Activated T-helper 1 cell treated with Interleukin-2 at 50 U/mL for 16 hours (primary cell): ENCODE results near the gene TTI1.

ENCODE experiments used
- DNase-seq: peaks from one replicate; pipeline ENCODE4 v3.0.0-alpha.2; 2020; ENCODE audit warnings: low read depth

TTI1 gene

GRCh38 chr20:37936451-37936850 lies 96.8 kb downstream of the TTI1 start:
- DNase-seq = no peak

- no peak for DNase-seq
Measured at GRCh38 chr20:37936041-37936440, 97.2 kb downstream of the TTI1 start.

GRCh38 chr20:37935435-37935834 lies 97.8 kb downstream of the TTI1 start:
- DNase-seq = no peak

GRCh38 chr20:37934634-37935375 lies 98.5 kb downstream of the TTI1 start:
- DNase-seq = no peak

- no peak for DNase-seq
Measured at GRCh38 chr20:37933786-37934633, 99.2 kb downstream of the TTI1 start.
